Measurements from ENCODE around the gene RNU1-1.
"Not testable (repeated sequence)": the region's sequence is repeated elsewhere in the genome, so short reads cannot be mapped to it uniquely, and the experiment has no call there.

Gene RNU1-1

DNA sequence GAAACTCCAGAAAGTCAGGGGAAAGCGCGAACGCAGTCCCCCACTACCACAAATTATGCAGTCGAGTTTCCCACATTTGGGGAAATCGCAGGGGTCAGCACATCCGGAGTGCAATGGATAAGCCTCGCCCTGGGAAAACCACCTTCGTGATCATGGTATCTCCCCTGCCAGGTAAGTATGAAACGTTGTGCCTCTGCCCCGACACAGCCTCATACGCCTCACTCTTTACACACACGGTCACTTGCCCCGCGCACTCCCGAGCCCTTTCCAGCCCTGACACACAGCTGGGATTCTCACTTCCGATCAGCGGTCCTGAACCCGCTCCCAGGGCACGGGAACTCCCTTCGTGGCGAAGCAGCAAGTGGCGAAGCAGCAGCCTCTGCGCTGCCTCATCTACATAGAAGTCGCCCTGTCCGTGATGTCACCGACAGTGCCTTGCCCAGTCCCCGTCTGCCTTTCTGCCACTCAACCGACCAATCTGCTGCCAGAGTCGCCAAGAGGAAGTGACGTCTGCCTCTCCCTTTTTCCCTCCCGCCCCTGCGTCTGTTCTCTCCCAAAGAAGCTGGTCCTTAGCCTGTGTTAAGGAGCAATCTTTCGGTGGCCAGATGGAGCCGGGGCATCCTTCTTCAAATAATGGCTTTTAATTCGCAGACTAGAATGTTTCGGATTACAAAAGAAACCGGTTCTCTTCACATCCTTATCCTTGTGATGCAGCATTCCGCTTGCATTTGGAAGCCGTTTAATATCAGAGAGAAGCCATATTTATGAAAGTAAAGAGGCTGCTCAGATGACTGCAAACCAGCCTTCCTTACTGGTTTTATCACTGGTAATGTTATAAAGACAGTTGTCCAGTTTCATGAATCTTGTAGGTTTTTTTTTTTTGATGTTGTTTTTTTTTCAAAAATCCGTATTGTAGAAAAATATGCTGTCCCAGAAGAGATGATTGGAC lies at the start of gene RNU1-1:
Gene RNU1-1 (minus strand): TSS at position 179 of the 949 bp plus-strand sequence.
- H3K4me3 ChIP-seq (ENCODE audit: low read length): peak within 1 kb of the TSS; percentile 48

DNA sequence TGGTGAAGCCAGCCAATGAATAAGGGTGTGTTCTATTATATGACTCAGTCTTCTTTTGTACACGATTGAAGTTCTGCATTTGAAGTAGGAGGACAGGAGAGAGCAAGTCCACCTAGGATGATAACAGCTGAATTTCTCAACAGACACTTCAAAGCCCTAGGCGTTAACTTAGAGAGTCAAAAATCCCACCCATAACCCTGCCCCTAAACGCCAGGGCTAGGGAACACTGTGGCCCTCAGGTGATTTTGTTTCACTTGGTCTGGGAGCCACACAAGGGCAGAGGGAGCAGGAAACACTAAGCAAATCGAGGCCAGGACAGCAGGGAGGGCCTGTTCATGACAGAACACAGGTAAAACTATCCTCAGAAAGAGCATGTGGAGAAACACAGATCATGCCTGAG lies 47.0 kb upstream of the RNU1-1 start:
- H3K4me3 ChIP-seq (ENCODE audit: low read length): not testable (repeated sequence)

DNA sequence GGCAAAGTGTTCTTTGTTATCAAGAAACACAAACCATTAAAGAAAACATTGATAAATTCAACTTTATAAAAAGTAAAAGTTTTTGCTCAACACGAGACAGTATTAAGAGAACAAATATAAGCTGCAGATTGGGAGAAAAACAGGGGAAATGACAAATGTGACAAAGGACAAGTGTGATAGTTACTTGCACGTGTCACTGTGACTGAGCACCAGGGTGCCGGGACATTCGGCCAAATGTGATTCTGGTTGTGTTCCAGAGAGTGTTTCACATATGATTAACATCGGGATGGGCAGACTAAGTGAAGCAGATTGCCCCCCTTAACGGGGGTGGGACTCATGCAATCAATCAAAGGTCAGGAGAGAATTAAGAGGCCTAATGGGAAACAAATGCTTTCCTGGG lies 46.4 kb upstream of the RNU1-1 start:
- not testable (repeated sequence) for H3K4me3 ChIP-seq (ENCODE audit: low read length)

DNA sequence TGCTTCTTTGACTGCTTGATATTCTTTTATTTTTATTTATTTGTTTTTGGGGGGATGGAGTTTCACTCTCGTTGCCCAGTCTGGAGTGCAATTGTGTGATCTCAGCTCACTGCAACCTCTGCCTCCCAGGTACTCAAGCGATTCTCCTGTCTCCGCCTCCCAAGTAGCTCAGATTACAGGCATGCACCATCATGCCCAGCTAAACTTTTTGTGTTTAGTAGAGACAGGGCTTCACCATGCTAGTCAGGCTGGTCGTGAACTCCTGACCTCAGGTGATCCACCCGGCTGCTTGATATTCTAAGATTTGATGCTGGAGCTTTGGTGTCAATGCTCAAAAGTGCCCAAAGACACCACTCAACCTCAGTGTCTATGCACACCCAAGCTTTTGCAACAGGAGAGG lies 45.6 kb upstream of the RNU1-1 start:
- not testable (repeated sequence) for H3K4me3 ChIP-seq (ENCODE audit: low read length)

DNA sequence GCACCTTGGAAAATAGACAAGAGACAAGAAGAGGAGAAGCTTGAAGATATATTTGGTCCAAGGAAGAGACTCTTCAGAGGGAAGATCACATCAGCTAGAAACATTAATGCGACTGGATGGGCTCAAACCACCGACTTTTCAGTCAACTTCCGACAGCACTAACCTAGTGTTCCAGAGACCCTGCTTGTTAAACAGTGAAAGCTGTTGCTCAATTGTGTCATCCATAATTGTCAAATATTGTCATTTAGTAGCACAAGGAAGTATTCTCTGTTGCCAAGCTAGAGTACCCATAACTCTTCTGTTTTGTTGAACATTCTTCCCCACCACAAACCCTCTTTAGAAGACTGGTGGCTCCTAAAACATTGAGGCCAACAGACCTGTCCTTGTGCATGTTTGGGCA lies 42.9 kb upstream of the RNU1-1 start:
- not testable (repeated sequence) for H3K4me3 ChIP-seq (ENCODE audit: low read length)

DNA sequence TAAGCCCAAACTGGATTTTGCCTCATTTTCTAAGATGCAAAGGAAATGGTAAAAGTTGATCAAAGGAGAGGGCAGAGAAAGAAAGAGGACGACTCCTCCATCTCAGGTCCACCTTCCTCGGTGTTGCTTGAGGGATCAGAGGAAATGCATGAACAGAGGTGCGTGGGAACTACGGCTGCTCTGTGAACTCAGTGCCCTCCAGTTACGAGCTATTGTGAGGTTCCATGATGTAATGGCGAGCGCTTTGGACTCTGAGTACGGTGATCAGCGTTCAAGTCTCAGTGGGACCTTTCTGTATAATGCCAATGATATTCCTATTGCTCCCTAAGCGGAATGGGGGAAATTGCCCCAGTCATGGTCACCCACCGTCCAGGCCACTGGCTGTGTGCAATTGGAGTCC lies 39.2 kb upstream of the RNU1-1 start:
- not testable (repeated sequence) for H3K4me3 ChIP-seq (ENCODE audit: low read length)

DNA sequence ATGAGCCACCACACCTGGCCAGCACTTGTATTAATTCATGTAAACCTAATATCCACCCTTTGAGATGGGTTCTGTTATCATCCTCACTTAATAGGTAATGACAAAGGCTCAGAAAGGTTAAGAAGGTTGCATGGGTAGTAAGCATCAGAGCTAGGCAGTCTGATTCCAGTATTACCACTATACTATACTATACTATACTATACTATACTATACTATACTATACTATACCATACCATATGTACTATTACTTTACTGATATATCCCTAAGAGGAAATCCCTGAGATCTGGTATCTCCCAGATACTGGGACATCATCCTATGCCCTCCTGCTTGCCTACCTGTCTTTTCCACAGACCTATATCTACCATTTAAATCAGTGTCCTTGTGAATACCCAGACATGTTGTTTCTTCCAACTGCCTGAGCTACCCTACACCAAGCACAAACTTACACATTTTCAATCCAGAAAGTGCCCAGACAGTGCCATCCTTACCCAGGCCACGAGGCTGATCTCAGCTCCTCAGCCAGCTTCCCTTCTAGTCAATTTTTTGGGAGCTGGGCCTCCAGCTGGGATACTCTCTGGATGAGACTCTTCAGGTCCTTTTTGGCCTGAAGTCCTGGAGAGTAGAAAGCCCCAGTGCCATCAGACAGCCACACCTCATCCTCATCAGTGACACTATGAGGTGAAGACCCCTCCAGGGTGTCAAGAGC lies 36.3 kb upstream of the RNU1-1 start:
- H3K4me3 ChIP-seq (ENCODE audit: low read length): not testable (repeated sequence)

DNA sequence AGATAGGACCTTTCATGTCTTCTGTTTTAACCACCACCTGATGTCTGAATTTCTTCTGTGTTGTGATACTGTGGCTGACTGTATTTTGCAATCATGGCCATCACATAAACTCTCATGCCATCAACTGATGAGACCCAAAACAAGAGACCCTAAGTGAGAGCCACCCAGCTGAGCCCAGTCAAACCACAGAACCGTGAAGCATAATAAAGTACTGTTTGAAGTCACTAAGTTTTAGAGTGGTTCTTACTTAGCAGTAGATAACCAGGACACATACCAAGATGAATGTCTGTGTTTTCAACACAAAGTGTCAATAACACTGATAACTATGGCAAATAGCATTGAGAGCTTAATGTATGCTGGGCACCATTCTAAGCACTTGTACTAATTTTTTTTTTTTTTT lies 35.5 kb upstream of the RNU1-1 start:
- H3K4me3 ChIP-seq (ENCODE audit: low read length): not testable (repeated sequence)

DNA sequence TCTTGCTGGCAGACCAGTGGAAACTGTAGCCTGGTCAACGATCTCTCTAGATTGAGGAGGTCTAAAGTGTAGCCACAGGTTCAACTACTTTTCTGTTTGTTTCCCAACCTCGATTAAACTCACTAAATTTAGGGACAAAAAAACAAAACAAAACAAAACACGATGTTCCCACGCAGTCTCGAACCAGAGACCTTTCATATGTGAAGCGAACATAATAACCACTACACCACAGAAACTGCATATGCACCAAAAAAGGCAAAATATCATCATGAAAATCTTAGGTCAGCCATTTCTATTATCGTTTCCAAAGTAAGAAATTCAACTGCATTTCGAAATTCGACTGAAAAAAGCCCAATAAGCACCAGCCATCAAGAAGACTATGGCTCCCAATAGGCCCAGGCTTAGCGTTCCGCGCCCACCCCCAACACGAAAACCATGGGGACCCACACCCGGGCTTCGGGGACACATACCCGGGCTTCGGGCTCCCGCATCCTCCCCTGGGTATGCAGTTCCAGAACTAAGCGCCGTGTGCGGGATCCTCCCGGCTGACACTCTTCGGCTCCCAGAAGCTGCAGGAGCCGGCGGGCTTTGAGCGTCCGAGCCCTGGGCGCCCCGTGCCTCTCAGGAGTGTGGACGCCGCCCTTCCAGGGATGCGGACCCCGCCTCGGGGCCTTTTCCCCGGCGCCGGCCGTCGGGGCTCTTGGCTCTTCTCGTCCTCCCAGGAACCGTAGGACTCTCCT lies 33.6 kb upstream of the RNU1-1 start:
- not testable (repeated sequence) for H3K4me3 ChIP-seq (ENCODE audit: low read length)

DNA sequence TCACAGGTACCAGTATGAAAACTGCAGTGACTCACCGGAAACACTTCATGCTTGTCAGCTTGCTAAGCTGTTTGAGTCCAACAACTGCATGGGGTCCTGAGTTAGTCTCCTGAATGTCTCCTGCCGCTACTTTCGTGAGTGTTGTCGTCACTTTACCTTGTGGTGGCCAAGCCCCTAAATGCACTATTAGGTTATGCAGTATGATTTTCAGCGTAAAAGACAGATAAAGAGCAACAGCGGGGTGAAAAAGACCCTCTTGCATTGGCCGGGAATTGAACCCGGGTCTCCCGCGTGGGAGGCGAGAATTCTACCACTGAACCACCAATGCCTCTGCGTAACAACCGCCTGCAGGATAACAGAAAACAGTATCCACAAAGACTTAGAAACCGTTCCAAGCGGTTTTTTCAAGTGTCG lies 31.6 kb upstream of the RNU1-1 start:
- H3K4me3 ChIP-seq (ENCODE audit: low read length): not testable (repeated sequence)

DNA sequence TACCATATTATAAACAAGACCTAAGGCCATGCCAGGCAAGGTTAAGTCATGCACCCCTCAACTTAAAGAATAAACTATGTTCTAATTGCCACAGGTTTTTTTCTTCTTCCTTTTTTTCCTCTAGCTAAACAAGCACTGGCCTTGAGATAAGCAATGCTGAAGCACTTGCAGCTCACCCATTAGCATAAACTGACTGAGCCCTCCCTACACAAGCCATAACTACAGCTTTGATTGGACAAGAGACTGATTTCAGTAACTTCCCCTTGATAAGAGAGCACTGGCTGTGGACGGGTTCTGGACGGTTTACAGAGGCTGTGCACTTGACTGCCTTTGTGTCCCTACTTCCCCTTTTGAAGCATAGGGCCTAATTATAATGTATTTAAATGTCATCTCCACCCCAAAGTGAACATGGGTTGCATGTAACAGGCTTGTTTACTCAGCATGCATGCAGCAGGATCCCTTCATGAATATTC lies 26.4 kb upstream of the RNU1-1 start:
- not testable (repeated sequence) for H3K4me3 ChIP-seq (ENCODE audit: low read length)

DNA sequence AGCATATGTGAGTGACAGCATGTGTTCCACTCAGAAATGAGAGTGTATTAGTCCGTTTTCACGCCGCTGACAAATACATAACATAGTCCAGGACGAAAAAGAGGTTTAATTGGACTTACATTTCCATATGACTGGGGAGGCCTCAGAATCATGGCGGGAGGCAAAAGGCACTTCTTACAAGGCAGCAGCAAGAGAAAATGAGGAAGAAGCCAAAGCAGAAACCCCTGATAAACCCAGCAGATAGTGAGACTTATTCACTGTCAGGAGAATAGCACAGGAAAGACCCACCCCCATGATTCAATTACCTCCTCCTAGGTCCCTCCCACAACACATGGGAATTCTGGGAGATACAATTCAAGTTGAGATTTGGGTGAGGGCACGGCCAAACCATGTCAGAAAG lies 23.4 kb upstream of the RNU1-1 start:
- not testable (repeated sequence) for H3K4me3 ChIP-seq (ENCODE audit: low read length)

DNA sequence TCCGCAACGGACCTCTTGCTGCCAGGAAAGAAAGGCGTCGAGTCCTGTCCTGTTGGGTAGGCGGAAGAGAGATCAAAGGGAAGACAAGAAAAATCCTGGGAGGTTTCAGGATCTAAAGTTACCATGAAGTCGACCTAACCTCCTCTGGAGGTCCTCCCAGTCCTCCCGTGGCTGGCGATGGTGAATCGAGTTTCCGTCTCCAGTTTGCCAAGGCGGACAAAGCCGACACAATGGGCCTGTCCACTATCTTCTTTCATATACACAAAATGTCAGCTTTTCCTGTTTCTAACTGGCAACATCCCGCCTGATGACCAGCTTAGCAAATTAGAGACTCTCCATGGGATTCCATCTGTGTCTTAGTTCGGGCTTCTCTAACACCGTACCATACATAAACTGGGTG lies 22.7 kb upstream of the RNU1-1 start:
- not testable (repeated sequence) for H3K4me3 ChIP-seq (ENCODE audit: low read length)

DNA sequence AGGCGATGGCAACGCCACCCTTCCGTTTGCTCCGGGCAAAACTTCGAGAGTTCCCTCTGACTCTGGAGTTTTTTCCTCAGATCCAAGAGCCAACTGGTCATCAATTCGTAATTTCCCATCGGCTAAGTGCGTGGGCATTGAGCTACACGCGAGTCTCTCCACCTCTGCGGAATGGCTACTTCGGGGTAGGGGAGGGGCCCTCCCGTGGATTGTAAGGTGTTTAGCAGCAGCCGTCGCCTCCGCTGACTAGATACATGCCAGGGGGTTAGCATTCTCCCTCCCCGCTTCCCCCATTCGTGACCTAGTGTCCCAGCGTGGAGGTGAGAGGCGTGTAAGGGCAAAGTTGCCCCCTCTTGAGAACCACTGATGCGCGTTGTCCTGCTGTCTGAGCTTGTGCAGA lies 21.8 kb upstream of the RNU1-1 start:
- H3K4me3 ChIP-seq (ENCODE audit: low read length): not testable (repeated sequence)

DNA sequence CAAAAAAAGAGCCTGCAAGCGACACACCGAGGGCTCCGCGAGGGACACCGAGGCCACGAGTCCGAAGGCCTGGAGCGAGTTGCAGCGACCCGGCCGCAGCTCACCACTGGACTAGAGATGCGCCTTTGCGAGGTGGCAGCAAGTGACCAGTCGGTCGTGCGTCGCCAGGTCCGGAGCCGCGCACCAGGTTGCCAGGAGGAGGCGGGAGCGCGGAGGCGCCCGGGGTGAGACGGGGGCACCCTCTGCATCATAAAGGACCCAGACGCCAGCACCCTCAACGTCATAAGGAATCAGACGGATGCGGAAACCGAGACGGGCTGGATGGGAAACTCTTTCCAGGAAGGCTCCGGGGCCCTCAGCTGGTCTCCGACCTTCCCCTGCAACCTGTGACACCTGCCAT lies 21.4 kb upstream of the RNU1-1 start:
- H3K4me3 ChIP-seq (ENCODE audit: low read length): not testable (repeated sequence)

DNA sequence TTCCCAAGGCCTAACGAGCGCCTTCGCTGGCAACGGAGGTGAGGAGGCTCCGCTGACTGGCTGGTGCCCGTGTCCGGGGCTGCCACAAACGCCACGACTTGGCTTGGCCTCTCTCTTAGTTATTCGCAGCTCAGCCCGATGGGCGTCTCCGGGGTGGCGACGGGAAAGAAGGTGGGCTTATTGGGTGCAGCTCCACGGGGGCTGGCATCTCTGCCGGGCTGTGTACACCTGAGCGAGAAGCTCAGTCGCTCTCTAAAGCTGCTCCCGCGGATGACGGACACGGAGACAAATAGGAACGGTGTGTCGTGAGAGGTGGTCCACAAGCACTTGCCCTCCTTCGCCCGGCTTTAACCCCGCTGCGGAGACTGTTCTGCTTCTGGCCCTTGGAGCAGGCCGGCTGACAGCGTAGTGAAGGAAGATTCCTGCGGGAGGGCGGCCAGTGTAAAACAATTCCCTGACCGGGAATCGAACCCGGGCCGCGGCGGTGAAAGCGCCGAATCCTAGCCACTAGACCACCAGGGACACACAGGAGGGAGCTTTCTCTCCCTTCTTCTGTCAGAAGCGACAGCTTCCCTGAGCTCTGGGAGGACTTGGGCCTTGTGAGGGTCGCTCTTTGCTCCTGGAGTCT lies 20.9 kb upstream of the RNU1-1 start:
- H3K4me3 ChIP-seq (ENCODE audit: low read length): not testable (repeated sequence)

DNA sequence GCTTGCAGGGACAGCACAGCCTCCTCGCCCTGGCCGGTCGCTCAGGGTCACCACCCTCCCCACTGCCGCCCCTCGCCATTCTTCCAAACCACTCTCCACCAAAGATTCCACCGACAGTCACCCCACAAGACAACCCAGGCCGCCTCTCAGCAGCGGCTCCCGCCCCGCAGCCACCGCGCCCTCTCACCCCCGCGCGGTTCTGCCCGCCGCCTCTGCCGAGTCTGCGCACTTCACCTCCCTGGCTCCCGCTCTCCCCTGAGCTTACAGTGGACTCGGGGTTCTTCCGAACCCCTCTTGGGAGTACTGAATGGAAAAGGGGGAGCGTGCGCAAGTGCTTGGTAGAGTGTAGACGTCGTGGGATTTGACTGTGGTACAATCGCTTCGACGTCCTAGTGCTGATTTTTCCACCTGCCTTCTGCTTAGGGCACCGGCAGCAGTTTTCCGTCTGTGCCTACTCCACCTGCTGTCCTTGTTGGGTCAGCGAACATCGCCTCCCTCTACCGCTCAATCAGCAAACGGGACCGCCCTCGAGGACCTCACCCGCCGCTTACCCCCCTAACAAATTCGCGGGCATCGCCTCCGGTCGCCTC lies 20.2 kb upstream of the RNU1-1 start:
- not testable (repeated sequence) for H3K4me3 ChIP-seq (ENCODE audit: low read length)

DNA sequence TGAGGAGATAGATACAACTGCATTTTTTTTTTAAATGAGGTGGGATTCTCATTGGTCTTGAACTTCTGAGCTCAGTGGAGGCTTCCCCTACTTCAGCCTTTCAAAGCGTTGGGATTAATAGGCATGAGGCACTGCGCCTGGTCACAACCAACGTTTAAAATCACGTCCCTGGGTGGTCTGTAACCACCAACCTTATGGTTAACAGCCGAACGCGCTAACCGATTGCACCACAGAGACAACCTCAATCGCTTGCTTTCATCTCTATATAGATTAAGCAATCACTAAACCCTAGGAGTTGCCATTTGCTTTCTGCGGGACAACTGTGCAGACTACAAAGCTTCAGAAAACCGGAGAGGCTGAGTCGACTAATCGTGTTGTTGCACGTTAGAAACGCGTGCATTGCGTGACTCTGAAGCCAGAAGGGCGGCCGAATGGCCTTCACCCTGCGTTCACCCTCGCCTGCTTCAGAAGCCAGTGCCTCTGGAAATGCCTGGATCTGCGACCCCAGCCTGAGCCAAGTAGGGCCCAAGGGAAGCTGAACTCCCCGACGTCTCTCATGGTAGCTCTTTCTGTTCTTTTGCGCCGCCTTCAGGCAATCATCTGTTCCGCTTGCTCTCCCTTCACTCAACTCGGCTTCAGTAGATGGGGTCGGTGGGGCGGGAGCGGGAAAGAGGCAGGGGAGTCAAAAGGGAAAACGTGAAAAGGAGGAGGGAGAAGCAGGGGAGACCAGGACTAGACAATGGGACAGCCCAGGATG lies 18.3 kb upstream of the RNU1-1 start:
- not testable (repeated sequence) for H3K4me3 ChIP-seq (ENCODE audit: low read length)

DNA sequence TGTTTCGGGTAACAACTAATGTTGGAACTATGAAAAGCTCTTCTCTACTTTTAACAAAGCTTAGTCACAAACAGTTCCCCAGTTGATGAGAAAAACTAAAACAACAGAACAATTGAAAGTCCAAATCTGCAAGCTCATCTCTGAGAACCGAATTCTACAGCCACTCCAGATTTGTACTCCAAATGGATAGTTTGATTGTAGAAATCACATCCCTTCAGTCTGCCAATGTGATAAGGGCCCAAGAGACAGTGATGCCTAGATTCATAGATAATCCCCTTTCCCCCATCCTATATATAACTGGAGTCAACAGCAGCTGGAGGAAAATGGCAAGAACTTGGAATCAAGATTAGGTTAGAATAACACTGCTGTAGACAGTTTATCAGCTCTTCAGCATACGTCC lies 14.3 kb upstream of the RNU1-1 start:
- H3K4me3 ChIP-seq (ENCODE audit: low read length): not testable (repeated sequence)

DNA sequence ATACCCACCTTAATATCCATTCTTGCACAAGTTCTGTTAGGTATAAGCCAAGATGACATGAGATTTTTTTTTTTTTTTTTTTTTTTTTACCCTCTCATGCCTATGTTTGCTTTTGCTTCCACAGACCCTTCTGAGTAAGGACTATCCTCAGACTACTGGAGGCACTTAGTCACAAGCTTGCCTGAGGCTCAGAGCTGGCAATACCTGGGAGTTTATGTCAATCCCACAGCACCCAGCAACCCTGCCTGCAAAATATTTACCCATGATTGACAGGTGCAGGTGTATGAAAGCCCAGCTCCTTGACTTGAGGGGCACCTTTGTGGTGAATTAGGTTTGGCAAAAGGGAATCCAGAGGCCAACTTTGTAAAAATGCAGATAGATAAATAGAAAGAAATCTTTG lies 11.7 kb upstream of the RNU1-1 start:
- not testable (repeated sequence) for H3K4me3 ChIP-seq (ENCODE audit: low read length)
